HG02852 (cell line): Measurements from ENCODE around the gene HSD11B1.

Source experiments
- ATAC-seq: cut with Tn5 transposase; IDR thresholded peaks from one replicate; pipeline ENCODE4 v1.9.1; 2021; ENCODE audit warnings: mild to moderate bottlenecking, moderate library complexity; ENCODE audit not compliant: unreplicated experiment

HSD11B1 gene

GRCh38 chr1:209723756-209724693 lies 19.4 kb downstream of the HSD11B1 start:
- ATAC-seq, result peak; percentile 87

DNA sequence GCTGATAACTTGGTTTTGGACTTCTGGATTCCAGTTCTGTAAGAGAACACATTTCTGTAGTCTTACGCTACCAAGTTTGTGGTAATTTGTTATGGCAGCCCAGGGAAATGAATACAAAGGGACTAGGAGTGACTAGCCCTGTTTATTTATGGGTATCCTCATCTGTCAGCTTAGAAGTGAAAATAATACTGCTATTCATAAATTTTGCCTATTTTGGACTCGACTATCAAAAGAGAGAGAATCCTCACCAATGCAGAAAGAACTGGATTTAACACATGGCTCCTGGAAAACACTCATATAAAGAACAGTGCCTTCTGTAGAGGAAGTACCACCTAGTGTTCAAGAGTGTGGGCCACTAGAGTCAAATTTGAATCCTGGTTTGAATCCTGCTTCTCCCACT lies 22.6 kb downstream of the HSD11B1 start:
- no peak for ATAC-seq

- ATAC-seq, result no peak
Measured at GRCh38 chr1:209727785-209728184, 23.1 kb downstream of the HSD11B1 start.

GRCh38 chr1:209728466-209728865 lies 23.8 kb downstream of the HSD11B1 start:
- ATAC-seq, result no peak

- ATAC-seq, result no peak
Measured at GRCh38 chr1:209729436-209729835, 24.8 kb downstream of the HSD11B1 start.

GRCh38 chr1:209732725-209733124 lies 28.1 kb downstream of the HSD11B1 start:
- no peak for ATAC-seq

- ATAC-seq, result no peak
Measured at GRCh38 chr1:209733409-209734192, 29.0 kb downstream of the HSD11B1 start.

GRCh38 chr1:209736490-209737117 lies 32.0 kb downstream of the HSD11B1 start:
- no peak for ATAC-seq

DNA sequence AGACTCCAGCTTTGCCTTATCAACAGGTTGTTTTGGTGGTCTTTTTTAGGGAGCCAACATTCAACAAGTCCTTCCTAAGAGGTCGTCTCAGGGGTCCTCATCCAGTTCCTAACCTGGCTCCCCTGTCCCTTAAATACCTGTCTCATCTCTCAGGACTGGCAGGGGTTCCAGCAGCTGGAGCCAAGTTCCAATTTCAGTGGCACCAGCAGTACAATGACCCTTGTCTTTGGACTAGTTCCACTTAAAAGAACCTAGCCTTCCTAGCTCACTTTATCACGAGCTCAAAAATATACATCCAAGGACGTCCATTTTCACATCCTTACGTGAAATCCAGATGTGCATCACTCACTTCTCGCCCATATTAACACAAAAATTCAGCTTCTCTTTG lies 32.5 kb downstream of the HSD11B1 start:
- ATAC-seq, result no peak

- no peak for ATAC-seq
Measured at GRCh38 chr1:209738270-209738669, 33.6 kb downstream of the HSD11B1 start.

GRCh38 chr1:209741193-209741592 lies 36.5 kb downstream of the HSD11B1 start:
- ATAC-seq, result no peak

DNA sequence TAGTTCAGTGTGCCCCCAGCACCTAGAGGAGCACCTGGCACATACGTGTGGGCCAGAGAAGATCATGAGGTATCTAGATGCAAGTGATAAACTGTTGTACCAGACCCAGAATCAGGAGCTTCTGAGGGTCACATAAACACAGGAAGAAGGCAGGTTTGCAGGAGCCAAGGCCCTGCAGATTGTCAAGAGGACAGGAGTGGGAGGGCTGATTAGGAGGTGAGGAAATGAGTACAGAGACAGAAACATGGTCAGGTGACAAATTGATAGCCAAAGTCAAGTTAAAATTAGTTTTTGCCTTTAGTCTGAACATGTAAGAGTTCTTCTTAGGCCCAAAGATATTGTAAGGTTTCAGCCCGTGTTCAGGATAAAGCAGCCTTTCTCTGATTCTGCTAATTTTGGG lies 37.2 kb downstream of the HSD11B1 start:
- no peak for ATAC-seq

GRCh38 chr1:209742409-209743144 lies 37.9 kb downstream of the HSD11B1 start:
- ATAC-seq, result no peak

DNA sequence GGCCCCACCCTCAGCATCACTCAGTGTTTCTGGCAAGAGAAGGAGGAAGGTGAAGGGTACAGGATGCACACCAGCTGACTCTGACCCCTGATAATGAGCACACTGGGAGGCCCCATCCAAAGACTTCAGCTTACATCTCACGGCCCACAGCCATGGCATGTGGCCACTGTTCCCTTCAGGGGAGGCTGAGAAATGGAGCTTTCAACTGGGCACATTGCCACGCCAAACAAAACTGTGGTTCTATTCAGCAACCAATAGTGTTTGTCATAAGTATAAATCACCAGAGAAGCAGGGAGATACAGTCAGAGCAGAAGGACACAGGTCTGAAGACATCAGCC lies 38.5 kb downstream of the HSD11B1 start:
- no peak for ATAC-seq

- no peak for ATAC-seq
Measured at GRCh38 chr1:209746451-209747165, 42.0 kb downstream of the HSD11B1 start.

- peak; percentile 57 for ATAC-seq
Measured at GRCh38 chr1:209747580-209748262, 43.1 kb downstream of the HSD11B1 start.

DNA sequence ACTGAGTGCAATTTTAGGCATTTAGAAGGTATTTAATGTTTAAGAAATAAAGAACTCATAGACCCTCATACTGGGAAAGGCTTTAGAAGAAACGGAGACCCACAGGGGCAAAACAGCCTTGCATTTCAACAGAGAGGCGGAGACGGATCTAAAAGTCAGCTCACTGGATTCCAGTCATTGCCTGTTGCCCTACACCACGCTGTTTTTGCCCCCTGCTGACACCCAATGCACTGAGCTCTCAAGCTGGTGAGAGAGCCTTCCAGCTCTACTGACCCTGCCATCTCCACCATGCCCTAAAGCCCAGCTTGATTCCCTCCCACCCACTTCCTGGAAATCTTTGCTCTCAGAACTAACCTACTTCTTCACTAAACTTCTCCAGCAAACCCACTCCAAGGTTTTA lies 44.0 kb downstream of the HSD11B1 start:
- ATAC-seq, result no peak

GRCh38 chr1:209749205-209749604 lies 44.6 kb downstream of the HSD11B1 start:
- ATAC-seq, result no peak

GRCh38 chr1:209749670-209750323 lies 45.2 kb downstream of the HSD11B1 start:
- no peak for ATAC-seq
